Measurements from ENCODE around the gene CEMIP. TPM values are rescaled to one million over a fixed set of nuclear protein-coding genes. Genes with fewer than 3 reads are reported as not detected.

CEMIP gene
- total RNA-seq, 1 donor from 2014 or later = 0.44 TPM

DNA sequence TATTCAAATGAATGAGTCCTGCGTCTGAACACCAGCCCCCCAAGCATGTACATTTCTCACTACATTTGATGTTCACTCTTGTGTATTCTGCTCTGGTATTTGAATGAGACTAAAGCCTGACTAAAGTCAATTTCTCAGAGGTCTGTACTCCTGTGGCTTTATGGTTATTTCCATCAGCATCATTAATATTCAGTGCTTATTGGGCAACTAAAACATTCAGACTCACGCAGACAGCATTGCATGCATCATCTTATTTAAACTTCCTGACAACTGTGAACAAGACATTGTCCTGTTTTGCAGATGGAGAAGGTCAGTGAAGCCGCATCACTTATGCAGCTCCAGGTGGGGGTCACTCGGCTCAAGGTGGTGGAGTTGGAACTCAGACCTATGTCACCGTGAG, 11.1 kb downstream of the CEMIP start:
- Histone ChIP-seq H3K27ac (replicated peaks) (no peak overlapping the region), H3K9me3 (replicated peaks) (no peaks in the 10 kb centered on the region), H3K4me3 (no peak overlapping the region), H3K27me3 (ENCODE audit: low read depth) (peaks cover 48% of the 10 kb centered on the region), H3K4me1 (no peaks in the 10 kb centered on the region), H3K36me3 (no peaks in the 10 kb centered on the region)
- intact Hi-C loops (cut with micrococcal nuclease) = loop anchor here (10.0 kb wide), 1 partner anchor 345 kb away; no protein-coding TSS in a partner anchor
- DNase-seq = no peak
- TF ChIP-seq, protein P1, sequence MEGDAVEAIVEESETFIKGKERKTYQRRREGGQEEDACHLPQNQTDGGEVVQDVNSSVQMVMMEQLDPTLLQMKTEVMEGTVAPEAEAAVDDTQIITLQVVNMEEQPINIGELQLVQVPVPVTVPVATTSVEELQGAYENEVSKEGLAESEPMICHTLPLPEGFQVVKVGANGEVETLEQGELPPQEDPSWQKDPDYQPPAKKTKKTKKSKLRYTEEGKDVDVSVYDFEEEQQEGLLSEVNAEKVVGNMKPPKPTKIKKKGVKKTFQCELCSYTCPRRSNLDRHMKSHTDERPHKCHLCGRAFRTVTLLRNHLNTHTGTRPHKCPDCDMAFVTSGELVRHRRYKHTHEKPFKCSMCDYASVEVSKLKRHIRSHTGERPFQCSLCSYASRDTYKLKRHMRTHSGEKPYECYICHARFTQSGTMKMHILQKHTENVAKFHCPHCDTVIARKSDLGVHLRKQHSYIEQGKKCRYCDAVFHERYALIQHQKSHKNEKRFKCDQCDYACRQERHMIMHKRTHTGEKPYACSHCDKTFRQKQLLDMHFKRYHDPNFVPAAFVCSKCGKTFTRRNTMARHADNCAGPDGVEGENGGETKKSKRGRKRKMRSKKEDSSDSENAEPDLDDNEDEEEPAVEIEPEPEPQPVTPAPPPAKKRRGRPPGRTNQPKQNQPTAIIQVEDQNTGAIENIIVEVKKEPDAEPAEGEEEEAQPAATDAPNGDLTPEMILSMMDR (IDR thresholded peaks at IDR 0.05; ENCODE audit: borderline replicate concordance) = no peak

- no peak for DNase-seq
- H3K9me3 ChIP-seq (replicated peaks) = no peaks in the 10 kb centered on the region
- no peaks in the 10 kb centered on the region for H3K36me3 ChIP-seq
- H3K27ac ChIP-seq (replicated peaks) = no peak overlapping the region
- intact Hi-C loops (cut with micrococcal nuclease) = loop anchor here (10.0 kb wide), 1 partner anchor 346 kb away; no protein-coding TSS in a partner anchor
- no peak overlapping the region for H3K4me3 ChIP-seq
- H3K4me1 ChIP-seq = no peaks in the 10 kb centered on the region
- H3K27me3 ChIP-seq (ENCODE audit: low read depth) = peaks cover 48% of the 10 kb centered on the region
- TF ChIP-seq, protein P1 (IDR thresholded peaks at IDR 0.05; ENCODE audit: borderline replicate concordance) = no peak
Measured at GRCh38 chr15:80791004-80791403, 11.8 kb downstream of the CEMIP start.

DNA sequence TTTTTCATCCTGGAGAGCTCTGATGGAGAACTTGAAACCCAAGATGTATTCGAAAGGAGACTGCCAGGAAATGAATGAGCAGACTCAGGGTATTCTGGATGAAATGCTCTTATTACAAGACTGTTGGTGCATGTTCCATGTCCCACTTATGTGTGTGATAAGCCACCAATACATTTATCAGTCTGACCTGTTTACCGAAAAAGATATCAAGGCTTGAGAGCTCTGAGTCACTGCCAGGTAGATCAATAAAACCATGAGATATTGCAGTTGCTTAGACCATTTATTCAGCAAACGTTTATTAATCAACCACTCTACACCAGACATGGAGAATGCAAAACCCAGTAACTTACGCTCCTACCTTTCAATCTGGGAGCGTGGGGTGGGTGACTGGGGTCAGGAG, 17.2 kb downstream of the CEMIP start:
- Histone ChIP-seq H3K9me3 (replicated peaks) (no peaks in the 10 kb centered on the region), H3K4me1 (no peaks in the 10 kb centered on the region), H3K4me3 (no peak overlapping the region), H3K27ac (replicated peaks) (no peak overlapping the region), H3K36me3 (no peaks in the 10 kb centered on the region), H3K27me3 (ENCODE audit: low read depth) (peaks cover 22% of the 10 kb centered on the region)
- no peak for DNase-seq
- intact Hi-C loops (cut with micrococcal nuclease) = loop anchor here (10.0 kb wide), 1 partner anchor 352 kb away; no protein-coding TSS in a partner anchor
- TF ChIP-seq, protein P1 (IDR thresholded peaks at IDR 0.05; ENCODE audit: borderline replicate concordance) = no peak

DNA sequence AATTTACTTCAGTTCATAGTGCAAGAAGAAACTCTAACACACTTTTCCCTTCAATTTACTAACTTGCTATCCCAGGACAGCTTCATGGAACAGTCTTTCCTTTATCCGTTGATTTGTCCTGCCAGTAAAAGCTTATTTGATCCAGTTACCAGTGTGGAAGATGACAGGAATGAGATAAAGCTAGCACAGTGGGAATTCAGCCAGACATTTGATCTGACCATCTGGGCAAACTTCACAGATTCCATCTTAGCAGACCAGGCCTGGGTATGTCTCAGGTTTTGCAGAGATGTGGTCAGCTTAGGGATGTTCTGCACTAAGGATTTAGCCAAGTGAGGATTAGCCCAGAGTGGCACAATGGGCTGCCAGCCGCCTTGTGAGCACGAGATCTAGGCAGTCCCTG, 19.7 kb downstream of the CEMIP start:
- Histone ChIP-seq H3K4me1 (no peaks in the 10 kb centered on the region), H3K27me3 (ENCODE audit: low read depth) (peaks cover 9% of the 10 kb centered on the region), H3K27ac (replicated peaks) (no peak overlapping the region), H3K4me3 (no peak overlapping the region), H3K9me3 (replicated peaks) (no peaks in the 10 kb centered on the region), H3K36me3 (no peaks in the 10 kb centered on the region)
- DNase-seq = no peak
- TF ChIP-seq, protein P1 (IDR thresholded peaks at IDR 0.05; ENCODE audit: borderline replicate concordance) = no peak
- intact Hi-C loops (cut with micrococcal nuclease) = loop anchor here (10.0 kb wide), 1 partner anchor 354 kb away; no protein-coding TSS in a partner anchor

DNA sequence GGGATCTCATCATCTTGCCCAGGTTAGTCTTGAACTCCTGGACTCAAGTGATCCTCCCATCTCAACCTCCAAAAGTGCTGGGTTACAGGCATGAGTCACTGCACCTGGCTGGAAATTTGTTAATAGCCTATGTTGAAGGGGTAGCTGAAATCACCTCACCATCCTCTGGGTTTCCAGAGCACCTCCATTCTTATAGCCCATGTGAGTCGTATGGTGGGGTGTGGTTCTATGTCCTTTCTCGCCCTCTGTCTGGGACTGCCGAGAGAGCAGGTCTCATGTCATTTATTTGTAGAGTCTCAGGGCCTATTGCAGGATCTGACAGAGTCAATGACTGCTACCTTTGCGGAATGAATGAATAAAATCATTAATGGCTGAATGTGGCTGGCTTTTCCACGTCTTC, 20.9 kb downstream of the CEMIP start:
- intact Hi-C loops (cut with micrococcal nuclease) = no loop called here
- Histone ChIP-seq H3K4me1 (no peaks in the 10 kb centered on the region), H3K27me3 (ENCODE audit: low read depth) (peaks cover 4% of the 10 kb centered on the region), H3K4me3 (no peak overlapping the region), H3K27ac (replicated peaks) (no peak overlapping the region), H3K36me3 (no peaks in the 10 kb centered on the region), H3K9me3 (replicated peaks) (no peaks in the 10 kb centered on the region)
- DNase-seq = no peak
- TF ChIP-seq, protein P1 (IDR thresholded peaks at IDR 0.05; ENCODE audit: borderline replicate concordance) = no peak

All from left ventricle myocardium inferior (tissue), 1 donor.